ENCODE measurements around the gene FASN. TPM values are rescaled to one million over a fixed set of nuclear protein-coding genes. Genes with fewer than 3 reads are reported as not detected.

The FASN gene
- total and polyA plus RNA-seq, 2 of the 13 experiments (the other 11 are each of a cell fraction or from before 2014, with no cell fraction given), result 51.7 to 101 TPM

GRCh38 chr17:82056729-82057621 is 41.1 kb downstream of the FASN start (continued):
- TF ChIP-seq DZIP1 (CRISPR knock-in tag; IDR thresholded peaks at IDR 0.05), result peak; percentile 57; the same call in 1 of the 2 replicates
- no peak for TF ChIP-seq ZSCAN5A (CRISPR knock-in tag; IDR thresholded peaks at IDR 0.05; ENCODE audit: borderline replicate concordance)
- peak; percentile 67 for TF ChIP-seq ZNF296 (CRISPR knock-in tag; conservative IDR thresholded peaks at IDR 0.05)
- no peak for TF ChIP-seq ZNF749 (CRISPR knock-in tag; IDR thresholded peaks at IDR 0.05; ENCODE audit: borderline replicate concordance)
- peak; percentile 87; the same call in 1 of the 2 replicates for TF ChIP-seq ZNF674 (CRISPR knock-in tag; IDR thresholded peaks at IDR 0.05; ENCODE audit: low read depth)
- no peak for TF ChIP-seq SNRNP70 (IDR thresholded peaks at IDR 0.05; ENCODE audit: low read depth, low read length)
- TF ChIP-seq ZNF672 (CRISPR knock-in tag; IDR thresholded peaks at IDR 0.05), result no peak
- peak; percentile 61; the same call in 1 of the 2 replicates for TF ChIP-seq TARDBP (CRISPR knock-in tag; IDR thresholded peaks at IDR 0.05)
- no peak for TF ChIP-seq THAP11 (CRISPR knock-in tag; IDR thresholded peaks at IDR 0.05)
- no peak for TF ChIP-seq SIX4 (CRISPR knock-in tag; IDR thresholded peaks at IDR 0.05)
- no peak for TF ChIP-seq ZNF709 (CRISPR knock-in tag; IDR thresholded peaks at IDR 0.05)
- no peak for TF ChIP-seq FOSL2 (CRISPR knock-in tag; IDR thresholded peaks at IDR 0.05)
- TF ChIP-seq RORA (CRISPR knock-in tag; IDR thresholded peaks at IDR 0.05), result no peak
- TF ChIP-seq FOXO1 (CRISPR knock-in tag; IDR thresholded peaks at IDR 0.05), result peak; percentile 48; the same call in 1 of the 2 replicates
- peak; percentile 76; the same call in 1 of the 2 replicates for TF ChIP-seq ZNF563 (CRISPR knock-in tag; IDR thresholded peaks at IDR 0.05)
- TF ChIP-seq ATF7-NPFF (CRISPR knock-in tag; IDR thresholded peaks at IDR 0.05; ENCODE audit: low read depth), result no peak; the same call in 1 of the 2 replicates
- no peak for TF ChIP-seq ZNF407 (CRISPR knock-in tag; IDR thresholded peaks at IDR 0.05; ENCODE audit: not compliant biosample characterization)

Data from HepG2 (cell line).